ENCODE data around the gene TM9SF4. TPM values are rescaled to one million over a fixed set of nuclear protein-coding genes. Genes with fewer than 3 reads are reported as not detected.
"Not testable (repeated sequence)": the region's sequence is repeated elsewhere in the genome, so short reads cannot be mapped to it uniquely, and the experiment has no call there.

Gene TM9SF4
- total RNA-seq, 1 donor from 2014 or later: 76.8 TPM

- no peak for DNase-seq (ENCODE audit: low read depth, low spot score)
Measured at GRCh38 chr20:32168184-32168910, 58.8 kb downstream of the TM9SF4 start.

DNA sequence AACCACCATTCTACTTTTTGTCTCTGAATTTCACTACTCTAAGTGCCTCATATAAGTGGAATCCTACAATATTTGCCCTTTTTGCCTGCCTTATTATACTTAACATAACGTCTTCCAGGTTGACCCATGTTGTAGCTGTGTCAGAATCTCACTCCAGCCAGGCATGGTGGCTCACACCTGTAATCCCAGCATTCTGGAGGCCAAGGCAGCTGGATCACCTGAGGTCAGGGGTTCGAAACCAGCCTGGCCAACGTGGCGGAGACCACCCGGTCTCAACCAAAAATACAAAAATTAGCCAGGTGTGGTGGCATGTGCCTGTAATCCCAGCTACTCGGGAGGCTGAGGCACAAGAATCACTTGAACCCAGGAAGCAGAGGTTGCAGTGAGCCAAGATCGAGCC lies 68.2 kb downstream of the TM9SF4 start:
- not testable (repeated sequence) for H3K27ac Mint-ChIP-seq (ENCODE audit: unreplicated experiment); H3K4me3 Mint-ChIP-seq; H3K9me3 Mint-ChIP-seq; H3K4me1 Mint-ChIP-seq; H3K27me3 Mint-ChIP-seq (ENCODE audit: low read depth); DNase-seq (ENCODE audit: low read depth, low spot score)
- H3K36me3 Mint-ChIP-seq (ENCODE audit: low read depth): peaks cover 11% of the 10 kb centered on the region

More at GRCh38 chr20:32168184-32168910, 58.8 kb downstream of the TM9SF4 start:
- Mint-ChIP-seq H3K27me3 (ENCODE audit: low read depth) (no peaks in the 10 kb centered on the region), H3K36me3 (ENCODE audit: low read depth) (peaks cover 12% of the 10 kb centered on the region), H3K9me3 (no peaks in the 10 kb centered on the region), H3K4me3 (no peak overlapping the region), H3K27ac (ENCODE audit: unreplicated experiment) (no peak overlapping the region), H3K4me1 (peaks cover 13% of the 10 kb centered on the region)
- no peak for TF ChIP-seq CTCF (conservative IDR thresholded peaks at IDR 0.05)

DNA sequence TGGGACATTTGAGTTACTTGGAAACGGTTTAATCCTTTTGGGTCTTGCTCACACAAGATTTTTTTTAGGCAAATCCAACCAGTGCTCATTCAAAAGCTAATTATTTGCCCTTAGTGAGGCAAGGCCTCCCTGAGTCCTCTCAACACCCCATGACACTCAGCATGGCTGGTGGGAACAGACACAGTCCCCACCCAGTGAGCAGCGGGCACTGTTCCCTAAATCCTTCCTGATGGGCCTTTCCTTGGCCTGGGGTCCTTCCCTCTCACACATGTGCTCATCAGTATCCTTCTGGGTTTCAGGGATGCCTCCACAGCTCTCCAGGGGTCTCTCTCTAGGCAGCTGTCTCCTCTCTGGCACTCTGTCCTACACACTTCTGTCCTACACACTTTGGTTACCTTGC lies 70.0 kb downstream of the TM9SF4 start:
- no peaks in the 10 kb centered on the region for H3K4me1 Mint-ChIP-seq
- peaks cover 5% of the 10 kb centered on the region for H3K9me3 Mint-ChIP-seq
- no peaks in the 10 kb centered on the region for H3K27me3 Mint-ChIP-seq (ENCODE audit: low read depth)
- no peak overlapping the region for H3K27ac Mint-ChIP-seq (ENCODE audit: unreplicated experiment)
- H3K4me3 Mint-ChIP-seq: no peak overlapping the region
- no peak for TF ChIP-seq CTCF (conservative IDR thresholded peaks at IDR 0.05)
- DNase-seq (ENCODE audit: low read depth, low spot score): no peak
- H3K36me3 Mint-ChIP-seq (ENCODE audit: low read depth): peaks cover 11% of the 10 kb centered on the region

DNA sequence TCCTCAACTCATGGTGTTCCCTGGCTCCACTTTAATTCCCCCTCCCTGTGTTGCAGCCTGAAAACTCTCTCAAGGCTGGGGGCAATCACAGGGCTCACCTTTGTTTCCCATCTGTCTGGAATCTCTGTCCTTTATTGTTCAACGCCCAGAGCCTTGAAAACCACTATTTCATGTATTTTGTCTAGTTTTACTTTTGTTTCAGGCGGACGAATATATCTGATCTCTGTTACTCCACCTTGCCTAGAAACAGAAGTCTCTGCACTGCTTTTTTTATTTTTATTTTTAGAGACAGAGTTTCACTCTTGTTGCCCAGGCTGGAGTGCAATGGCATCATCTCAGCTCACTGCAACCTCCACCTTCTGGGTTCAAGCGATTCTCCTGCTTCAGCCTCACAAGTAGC lies 70.4 kb downstream of the TM9SF4 start:
- H3K9me3 Mint-ChIP-seq: peaks cover 5% of the 10 kb centered on the region
- no peak overlapping the region for H3K4me3 Mint-ChIP-seq
- no peaks in the 10 kb centered on the region for H3K4me1 Mint-ChIP-seq
- DNase-seq (ENCODE audit: low read depth, low spot score): no peak
- peaks cover 11% of the 10 kb centered on the region for H3K36me3 Mint-ChIP-seq (ENCODE audit: low read depth)
- no peaks in the 10 kb centered on the region for H3K27me3 Mint-ChIP-seq (ENCODE audit: low read depth)
- TF ChIP-seq CTCF (conservative IDR thresholded peaks at IDR 0.05): no peak
- H3K27ac Mint-ChIP-seq (ENCODE audit: unreplicated experiment): peak overlapping the region; percentile 28

GRCh38 chr20:32181606-32182005 lies 72.1 kb downstream of the TM9SF4 start:
- DNase-seq (ENCODE audit: low read depth, low spot score): no peak
- Mint-ChIP-seq H3K27me3 (ENCODE audit: low read depth) (no peaks in the 10 kb centered on the region), H3K9me3 (peaks cover 5% of the 10 kb centered on the region), H3K27ac (ENCODE audit: unreplicated experiment) (no peak overlapping the region), H3K36me3 (ENCODE audit: low read depth) (peaks cover 11% of the 10 kb centered on the region), H3K4me1 (peaks cover 6% of the 10 kb centered on the region), H3K4me3 (no peak overlapping the region)
- TF ChIP-seq CTCF (conservative IDR thresholded peaks at IDR 0.05): no peak

- H3K36me3 Mint-ChIP-seq (ENCODE audit: low read depth): no peaks in the 10 kb centered on the region
- H3K27me3 Mint-ChIP-seq (ENCODE audit: low read depth): no peaks in the 10 kb centered on the region
- H3K9me3 Mint-ChIP-seq: peaks cover 2% of the 10 kb centered on the region
- no peak overlapping the region for H3K27ac Mint-ChIP-seq (ENCODE audit: unreplicated experiment)
- no peak for DNase-seq (ENCODE audit: low read depth, low spot score)
- H3K4me1 Mint-ChIP-seq: peaks cover 23% of the 10 kb centered on the region
- peak overlapping the region; percentile 47 for H3K4me3 Mint-ChIP-seq
- no peak for TF ChIP-seq CTCF (conservative IDR thresholded peaks at IDR 0.05)
Measured at GRCh38 chr20:32183947-32184635, 74.6 kb downstream of the TM9SF4 start.
